NB4 (cell line): ENCODE results near the gene TNIP1.

Experiments
- MYC ChIP-seq: IDR thresholded peaks from 2 replicates; pipeline ENCODE4 v1.6.1; 2011; ENCODE audit warnings: low read depth, low read length
- TF ChIP-seq, protein P1 (sequence below): IDR thresholded peaks from one replicate; pipeline ENCODE4 v1.5.1; 2012; ENCODE audit warnings: low read depth, low read length

DNA sequence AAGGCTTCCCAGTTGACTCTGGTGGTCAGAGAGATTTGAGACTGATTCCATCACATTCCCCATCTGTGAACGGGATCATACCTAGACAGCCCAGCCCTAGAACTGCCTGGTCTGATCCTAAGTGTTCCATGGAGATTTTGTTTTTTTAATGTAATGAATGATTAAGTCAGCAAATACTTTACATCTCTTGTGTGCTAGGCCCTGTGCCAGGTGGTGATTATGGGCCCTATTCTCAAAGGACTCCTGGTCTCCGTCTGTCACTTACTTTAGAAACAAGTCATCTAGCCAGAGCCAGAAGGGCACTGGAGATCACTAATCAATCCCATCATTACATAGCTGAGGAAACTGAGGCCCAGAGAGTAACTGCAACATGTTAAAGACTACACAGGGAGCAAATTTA, 61.5 kb downstream of the TNIP1 start:
- TF ChIP-seq MYC: no peak
- TF ChIP-seq, protein P1, sequence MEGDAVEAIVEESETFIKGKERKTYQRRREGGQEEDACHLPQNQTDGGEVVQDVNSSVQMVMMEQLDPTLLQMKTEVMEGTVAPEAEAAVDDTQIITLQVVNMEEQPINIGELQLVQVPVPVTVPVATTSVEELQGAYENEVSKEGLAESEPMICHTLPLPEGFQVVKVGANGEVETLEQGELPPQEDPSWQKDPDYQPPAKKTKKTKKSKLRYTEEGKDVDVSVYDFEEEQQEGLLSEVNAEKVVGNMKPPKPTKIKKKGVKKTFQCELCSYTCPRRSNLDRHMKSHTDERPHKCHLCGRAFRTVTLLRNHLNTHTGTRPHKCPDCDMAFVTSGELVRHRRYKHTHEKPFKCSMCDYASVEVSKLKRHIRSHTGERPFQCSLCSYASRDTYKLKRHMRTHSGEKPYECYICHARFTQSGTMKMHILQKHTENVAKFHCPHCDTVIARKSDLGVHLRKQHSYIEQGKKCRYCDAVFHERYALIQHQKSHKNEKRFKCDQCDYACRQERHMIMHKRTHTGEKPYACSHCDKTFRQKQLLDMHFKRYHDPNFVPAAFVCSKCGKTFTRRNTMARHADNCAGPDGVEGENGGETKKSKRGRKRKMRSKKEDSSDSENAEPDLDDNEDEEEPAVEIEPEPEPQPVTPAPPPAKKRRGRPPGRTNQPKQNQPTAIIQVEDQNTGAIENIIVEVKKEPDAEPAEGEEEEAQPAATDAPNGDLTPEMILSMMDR: no peak
